ENCODE data around the gene OR4K2. TPM values are rescaled to one million over a fixed set of nuclear protein-coding genes. Genes with fewer than 3 reads are reported as not detected.

Gene OR4K2
- polyA plus RNA-seq, 3 donors, result not detected

Other genes starting within 250 kb of the OR4K2 start
- not detected for gene OR11H2, start 161.3 kb upstream of the OR4K2 start, polyA plus RNA-seq (ENCODE audit: insufficient read length in 3 of 3)
- gene OR4Q3, start 131.6 kb upstream of the OR4K2 start, polyA plus RNA-seq (ENCODE audit: insufficient read length in 3 of 3), result not detected
- not detected for gene OR4M1, start 101.6 kb upstream of the OR4K2 start, polyA plus RNA-seq (ENCODE audit: insufficient read length in 3 of 3)
- not detected for gene OR4N2, start 71.4 kb upstream of the OR4K2 start, polyA plus RNA-seq (ENCODE audit: insufficient read length in 3 of 3)
- gene OR4K5, start 45.5 kb downstream of the OR4K2 start, polyA plus RNA-seq (ENCODE audit: insufficient read length in 3 of 3), result not detected
- not detected for gene OR4K1, start 55.8 kb downstream of the OR4K2 start, polyA plus RNA-seq (ENCODE audit: insufficient read length in 3 of 3)
- not detected for gene OR4K15, start 100.4 kb downstream of the OR4K2 start, polyA plus RNA-seq (ENCODE audit: insufficient read length in 3 of 3)
- gene OR4Q2, start 127.0 kb downstream of the OR4K2 start, polyA plus RNA-seq (ENCODE audit: insufficient read length in 3 of 3), result not detected
- not detected for gene OR4K14, start 144.2 kb downstream of the OR4K2 start, polyA plus RNA-seq (ENCODE audit: insufficient read length in 3 of 3)
- not detected for gene OR4K13, start 160.9 kb downstream of the OR4K2 start, polyA plus RNA-seq (ENCODE audit: insufficient read length in 3 of 3)
- not detected for gene OR4L1, start 184.9 kb downstream of the OR4K2 start, polyA plus RNA-seq (ENCODE audit: insufficient read length in 3 of 3)
- gene OR4K17, start 235.6 kb downstream of the OR4K2 start, polyA plus RNA-seq (ENCODE audit: insufficient read length in 3 of 3), result under 1 TPM in 2 of 3 donors, not detected in 1; 0.03 to 0.07 TPM

Measured in right renal cortex interstitium (tissue), 3 donors.